ENCODE measurements around the gene CA11. TPM values are rescaled to one million over a fixed set of nuclear protein-coding genes. Genes with fewer than 3 reads are reported as not detected.

Gene CA11
- total and polyA plus RNA-seq, 9 of the 15 experiments (the other 6 are each of a cell fraction or from before 2014, with no cell fraction given) = 2.9 to 19.9 (median 8.3) TPM

GRCh38 chr19:48603850-48604249 lies 42.1 kb downstream of the CA11 start (continued):
- TF ChIP-seq EP400 (IDR thresholded peaks at IDR 0.05) (no peak), NFYB (IDR thresholded peaks at IDR 0.05; ENCODE audit: extremely low read depth, insufficient read length) (no peak), CTBP1 (IDR thresholded peaks at IDR 0.05; ENCODE audit: borderline replicate concordance) (no peak), BCL6 (CRISPR knock-in tag; IDR thresholded peaks at IDR 0.05) (no peak), ZNF239 (CRISPR knock-in tag; IDR thresholded peaks at IDR 0.05) (no peak), HEY1 (CRISPR knock-in tag; IDR thresholded peaks at IDR 0.05; ENCODE audit: borderline replicate concordance) (no peak), ATF7 (IDR thresholded peaks at IDR 0.05) (no peak), CBX3 (IDR thresholded peaks at IDR 0.05; ENCODE audit: borderline replicate concordance in 1 of 2, low read length in 2 of 2) (0 out of 3 replicates have a peak, but pooled peaks of 1 of the 2 experiments have one; percentile 36), CHD4 (IDR thresholded peaks at IDR 0.05; ENCODE audit: insufficient read depth, insufficient replicate concordance, low read depth, low read length, poor library complexity, severe bottlenecking) (peak; percentile 80), CEBPG (CRISPR knock-in tag; IDR thresholded peaks at IDR 0.05) (no peak), CEBPG (tag; conservative IDR thresholded peaks at IDR 0.05 in 1 of 2, IDR thresholded peaks at IDR 0.05 in 1 of 2) (no peak), RBM39 (optimal IDR thresholded peaks at IDR 0.05; ENCODE audit: low read depth, low read length) (no peak), ZBTB7A (IDR thresholded peaks at IDR 0.05; ENCODE audit: borderline replicate concordance, control insufficient read depth, low read depth, low read length) (no peak), POLR2AphosphoS5 (IDR thresholded peaks at IDR 0.05; ENCODE audit: control insufficient read depth, insufficient read depth, low read depth, low read length) (no peak), ETS2 (tag; IDR thresholded peaks at IDR 0.05; ENCODE audit: borderline replicate concordance, poor library complexity, severe bottlenecking) (no peak)

All from K562 (cell line).